Right cardiac atrium (tissue), 5 donors: ENCODE data around the gene ARAP1. TPM values are rescaled to one million over a fixed set of nuclear protein-coding genes. Genes with fewer than 3 reads are reported as not detected.

ENCODE experiments used
- ATAC-seq, 2 donors: fragments of 200-7000 bp; cut with Tn5 transposase; one replicate each; pipeline versions ENCODE4 v1.8.0 to v1.9.1; 2020; ENCODE audit warnings: moderate library complexity in 2 of 2, mild to moderate bottlenecking in 1 of 2
- DNase-seq, 3 donors: peaks; one replicate each; pipeline ENCODE4 v3.0.0-alpha.2; 2020
- H3K27ac ChIP-seq: one replicate; pipeline ENCODE4 v1.5.1; 2013; ENCODE audit warnings: mild to moderate bottlenecking, low read length, control low read depth, moderate library complexity
- H3K27me3 ChIP-seq: one replicate; pipeline ENCODE4 v1.6.1; 2013; ENCODE audit not compliant: control insufficient read depth, insufficient read depth
- H3K4me1 ChIP-seq: one replicate; pipeline ENCODE4 v1.6.1; 2013; ENCODE audit warnings: low read length; ENCODE audit not compliant: control insufficient read depth, insufficient read depth
- H3K4me3 ChIP-seq: one replicate; pipeline ENCODE4 v1.5.1; 2013; ENCODE audit warnings: low read length, control low read depth
- H3K9me3 ChIP-seq: one replicate; pipeline ENCODE4 v1.6.1; 2013; ENCODE audit warnings: low read length; ENCODE audit not compliant: control insufficient read depth
- WGBS: extraction: QIAGEN DNeasy Blood & Tissue Kit; methylation state at CpG from one replicate; pipeline ENCODE4 v1.1.7; 2013; 5-methylcytosine and 5-hydroxymethylcytosine counted together
- intact Hi-C, 4 donors: fragments of 100-400 bp; cut with DNase I; formaldehyde crosslinking; loops; one replicate each; pipeline versions ENCODE4 v1.11.0 to v1.14.0; 2022 to 2023
- polyA plus RNA-seq: library from polyadenylated mRNA; stranded (reverse); fragments of 200-250 nt; gene quantifications from one replicate; pipeline ENCODE4 v1.2.3, GENCODE V29; 2013
- total RNA-seq, 4 donors: library from RNA; stranded (reverse); fragmentation: NEBNext Ultra II Directional; extraction: Animal tissue kit (Norgen Biotek cat#: 25700); gene quantifications; one replicate each; pipeline ENCODE4 v1.2.1, GENCODE V29; 2021
- donor health status: healthy with polysubstance abuse.
- donor health status: DM: no; HTN: yes; CAD: no.
- donor health status: DM: no; HTN: no; CAD: no.
- donor health status: DM: no; HTN: yes; CAD: no; lungs with severe emphysema.
- donor health status: DM: yes; HTN: yes; CAD: no.

The ARAP1 gene
- total and polyA plus RNA-seq, 5 donors = 41.2 to 62.5 (median 57.5) TPM

DNA sequence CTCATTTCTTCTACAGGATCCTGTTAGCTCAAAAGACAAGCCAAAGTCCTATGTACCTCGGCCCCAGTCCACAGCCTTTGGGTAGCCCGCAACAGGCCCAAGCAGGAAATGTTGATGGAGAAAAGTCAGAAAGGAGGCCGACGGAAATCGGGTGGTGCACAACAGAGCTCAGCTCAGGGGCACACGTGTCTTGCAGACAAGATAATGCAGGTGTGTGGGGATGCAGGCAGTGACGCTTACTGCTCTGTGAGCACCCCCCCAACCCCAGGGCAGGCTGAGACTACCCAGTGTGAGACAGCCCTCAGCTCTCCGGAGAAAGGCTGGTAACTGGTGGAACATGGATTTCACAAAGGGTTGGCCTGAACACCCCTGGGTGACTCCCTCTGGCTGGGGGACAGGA is 73.7 kb downstream of the ARAP1 start:
- Histone ChIP-seq H3K9me3 (no peaks in the 10 kb centered on the region), H3K27ac (no peak overlapping the region), H3K4me3 (no peak overlapping the region), H3K27me3 (no peaks in the 10 kb centered on the region), H3K4me1 (no peaks in the 10 kb centered on the region)
- intact Hi-C loops = no loop called here
- DNase-seq = no peak
- WGBS = 65% methylated on average over 8 of the region's 8 CpGs
- ATAC-seq = no peak

DNA sequence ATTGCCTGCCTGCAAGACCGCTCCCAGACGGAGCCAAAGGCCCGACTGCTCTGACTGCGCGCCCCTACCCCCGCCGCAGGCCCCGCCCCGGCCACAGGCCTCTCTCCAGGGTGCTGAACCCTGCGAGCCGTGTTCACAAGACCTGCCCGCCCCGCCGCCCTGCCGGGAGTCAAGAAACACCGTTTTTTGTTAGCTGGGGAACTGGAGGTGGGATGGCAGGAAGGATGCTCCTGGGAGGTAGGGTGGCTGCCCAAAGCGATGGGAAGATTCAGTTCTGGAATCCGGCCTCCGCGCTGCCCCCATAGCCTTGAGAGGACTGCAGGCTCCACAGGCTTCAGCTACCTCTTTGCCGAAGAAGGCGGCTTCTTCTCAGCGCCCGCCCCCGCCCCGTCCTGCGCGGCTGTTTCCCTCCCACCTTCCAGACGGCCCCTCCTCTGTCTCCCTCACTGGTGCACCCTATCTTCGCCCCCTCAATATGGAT is 75.3 kb downstream of the ARAP1 start:
- H3K9me3 ChIP-seq = no peaks in the 10 kb centered on the region
- H3K27me3 ChIP-seq = no peaks in the 10 kb centered on the region
- no peaks in the 10 kb centered on the region for H3K4me1 ChIP-seq
- DNase-seq = peak; percentile 72 to 89 (median 88)
- peak; percentile 64 to 65 for ATAC-seq
- intact Hi-C loops = no loop called here
- H3K4me3 ChIP-seq = no peak overlapping the region
- WGBS = 2% methylated on average over 30 of the region's 30 CpGs
- H3K27ac ChIP-seq = no peak overlapping the region

DNA sequence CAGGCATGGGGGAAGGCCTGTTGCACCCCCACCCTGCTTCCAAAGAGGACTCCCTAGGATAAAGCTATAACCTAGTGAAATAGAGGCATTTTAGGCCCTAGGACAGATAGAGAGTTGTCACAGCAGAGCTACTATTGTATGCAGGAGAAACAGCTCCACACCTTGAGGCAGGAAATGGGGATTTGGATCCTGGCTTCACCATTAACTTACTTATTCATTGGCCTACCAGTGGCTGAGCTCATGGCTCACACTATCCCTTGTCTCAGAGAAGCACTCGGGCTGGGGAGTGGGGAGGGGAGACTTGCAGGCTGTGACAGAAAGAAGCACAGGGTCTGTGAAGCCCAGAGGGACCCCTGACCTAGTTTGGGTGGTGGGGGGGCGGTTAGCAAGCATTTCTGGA is 77.0 kb downstream of the ARAP1 start:
- no peak overlapping the region for H3K4me3 ChIP-seq
- no peaks in the 10 kb centered on the region for H3K4me1 ChIP-seq
- H3K27ac ChIP-seq = no peak overlapping the region
- intact Hi-C loops = no loop called here
- no peak for ATAC-seq
- no peaks in the 10 kb centered on the region for H3K9me3 ChIP-seq
- H3K27me3 ChIP-seq = no peaks in the 10 kb centered on the region
- no peak for DNase-seq
- 18% methylated on average over 2 of the region's 2 CpGs for WGBS

DNA sequence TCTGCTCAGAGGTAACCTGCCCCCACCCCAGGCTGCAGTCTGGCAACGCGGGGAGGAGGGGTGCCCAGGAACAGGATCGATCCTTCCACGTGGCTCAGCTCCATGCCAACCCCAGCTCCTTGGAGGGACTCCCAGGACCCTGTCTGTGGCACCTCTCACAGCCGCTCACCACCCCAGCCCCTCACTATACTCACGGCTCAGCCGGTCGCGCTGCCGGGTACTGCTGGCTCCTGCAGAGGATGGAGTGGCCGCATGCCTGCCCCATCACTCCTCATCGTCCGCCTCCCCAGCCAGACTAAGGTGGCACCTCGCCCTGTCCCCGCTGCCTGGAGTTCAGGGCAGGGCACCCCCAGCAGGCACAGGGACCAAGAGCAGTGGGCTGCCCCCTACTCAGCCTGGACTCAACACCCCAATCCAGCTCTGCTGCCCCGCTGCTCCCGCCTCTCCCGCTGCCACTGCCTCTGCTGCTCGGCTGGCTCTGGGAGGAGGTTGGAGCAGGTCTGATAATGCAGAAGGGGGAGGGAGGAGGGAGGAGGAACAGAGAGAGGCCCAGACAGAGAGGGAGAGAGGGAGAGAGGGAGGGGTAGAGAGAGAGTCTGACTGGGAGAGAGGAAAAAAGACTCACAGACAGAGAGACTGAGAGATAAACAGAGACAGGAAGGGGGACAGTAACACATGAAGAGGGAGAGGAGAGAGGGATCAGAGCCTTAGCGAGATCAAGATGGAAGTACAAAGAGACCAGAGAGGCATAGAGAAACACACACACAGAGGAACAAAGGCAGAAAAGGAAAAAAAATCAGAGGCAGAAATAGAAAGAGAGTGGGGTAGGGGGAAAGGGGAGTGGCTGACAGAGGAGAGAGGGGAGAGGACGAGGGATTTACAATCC is 78.0 kb downstream of the ARAP1 start, which contains the start of gene PDE2A:
TSS of gene PDE2A (minus strand) at position 480 of the 886 bp plus-strand sequence. CDS start at position 265, 215 bp downstream.
- intact Hi-C loops = no loop called here
- Histone ChIP-seq H3K4me3 (no peak within 1 kb of the TSS), H3K27ac (no peak within 1 kb of the TSS), H3K27me3 (no peaks in the 10 kb centered on the region), H3K9me3 (no peaks in the 10 kb centered on the region), H3K4me1 (no peaks in the 10 kb centered on the region)
- peak in 1 of 3 donors; percentile 53 for DNase-seq
- WGBS = 5% methylated on average over 21 of the region's 21 CpGs
- ATAC-seq = no peak

DNA sequence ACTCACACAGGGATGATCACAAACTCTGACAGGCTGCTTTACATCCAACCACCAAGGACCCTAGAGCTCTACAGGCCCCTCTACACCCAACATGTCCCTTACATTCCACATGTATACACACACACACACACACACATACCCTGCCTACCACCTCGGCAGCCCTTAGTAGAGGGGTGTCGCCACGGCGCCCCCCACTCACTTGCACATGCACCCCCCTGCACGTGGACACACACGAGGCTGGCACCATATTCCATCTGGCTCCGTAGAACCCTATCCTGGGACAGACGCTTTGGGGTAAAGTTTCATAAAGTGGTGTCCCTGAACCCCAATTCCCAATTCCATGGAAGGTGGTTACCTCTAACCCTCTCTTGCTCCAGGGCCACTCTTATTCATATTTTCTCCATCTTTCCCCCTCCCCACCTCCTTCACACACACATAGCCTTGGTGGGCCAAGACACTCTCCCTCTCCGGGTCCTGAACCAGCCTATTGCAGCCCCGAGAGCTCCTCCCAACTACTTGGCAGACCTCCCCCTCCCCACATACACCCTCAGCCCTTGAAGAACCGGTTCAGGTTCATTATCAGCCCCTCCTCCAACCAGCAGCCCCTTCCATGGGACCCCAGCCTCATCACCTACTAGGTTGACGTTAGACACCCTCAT is 78.8 kb downstream of the ARAP1 start:
- Histone ChIP-seq H3K27ac (no peak overlapping the region), H3K9me3 (no peaks in the 10 kb centered on the region), H3K4me1 (no peaks in the 10 kb centered on the region), H3K27me3 (no peaks in the 10 kb centered on the region), H3K4me3 (no peak overlapping the region)
- ATAC-seq (no peak), DNase-seq (peak in 1 of 3 donors; percentile 28)
- WGBS = 26% methylated on average over 12 of the region's 12 CpGs
- intact Hi-C loops = no loop called here

DNA sequence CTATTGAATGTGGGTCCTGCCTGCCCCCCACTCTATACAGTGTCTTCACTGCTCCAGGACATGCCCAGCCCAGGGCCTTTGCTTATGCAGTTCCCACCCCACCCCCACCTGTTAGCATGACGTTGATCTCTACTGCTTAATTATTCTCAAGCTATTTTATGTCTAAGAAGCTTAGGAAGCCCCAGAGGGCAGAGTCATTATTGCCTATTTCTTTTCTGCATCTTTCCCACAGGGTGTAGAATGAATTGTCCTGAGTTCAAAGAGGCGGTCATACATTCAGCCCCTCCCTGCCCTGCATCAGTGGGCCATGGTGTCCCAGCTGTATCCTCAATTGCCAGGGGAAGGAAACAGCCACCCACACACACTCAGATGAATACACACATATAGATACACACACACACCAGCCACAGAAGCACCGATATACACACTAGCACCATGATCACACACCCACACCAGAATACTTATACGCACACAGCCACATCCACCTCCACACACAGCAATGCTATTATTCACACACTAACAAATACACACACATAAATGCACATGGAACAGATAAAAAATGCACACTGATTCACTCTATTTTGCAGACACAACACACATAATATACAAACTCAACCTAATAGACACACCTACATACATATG is 79.5 kb downstream of the ARAP1 start:
- DNase-seq = no peak
- H3K27me3 ChIP-seq = no peaks in the 10 kb centered on the region
- ATAC-seq = no peak
- H3K4me1 ChIP-seq = no peaks in the 10 kb centered on the region
- 67% methylated on average over 4 of the region's 4 CpGs for WGBS
- no peaks in the 10 kb centered on the region for H3K9me3 ChIP-seq
- H3K27ac ChIP-seq = no peak overlapping the region
- intact Hi-C loops = no loop called here
- no peak overlapping the region for H3K4me3 ChIP-seq

DNA sequence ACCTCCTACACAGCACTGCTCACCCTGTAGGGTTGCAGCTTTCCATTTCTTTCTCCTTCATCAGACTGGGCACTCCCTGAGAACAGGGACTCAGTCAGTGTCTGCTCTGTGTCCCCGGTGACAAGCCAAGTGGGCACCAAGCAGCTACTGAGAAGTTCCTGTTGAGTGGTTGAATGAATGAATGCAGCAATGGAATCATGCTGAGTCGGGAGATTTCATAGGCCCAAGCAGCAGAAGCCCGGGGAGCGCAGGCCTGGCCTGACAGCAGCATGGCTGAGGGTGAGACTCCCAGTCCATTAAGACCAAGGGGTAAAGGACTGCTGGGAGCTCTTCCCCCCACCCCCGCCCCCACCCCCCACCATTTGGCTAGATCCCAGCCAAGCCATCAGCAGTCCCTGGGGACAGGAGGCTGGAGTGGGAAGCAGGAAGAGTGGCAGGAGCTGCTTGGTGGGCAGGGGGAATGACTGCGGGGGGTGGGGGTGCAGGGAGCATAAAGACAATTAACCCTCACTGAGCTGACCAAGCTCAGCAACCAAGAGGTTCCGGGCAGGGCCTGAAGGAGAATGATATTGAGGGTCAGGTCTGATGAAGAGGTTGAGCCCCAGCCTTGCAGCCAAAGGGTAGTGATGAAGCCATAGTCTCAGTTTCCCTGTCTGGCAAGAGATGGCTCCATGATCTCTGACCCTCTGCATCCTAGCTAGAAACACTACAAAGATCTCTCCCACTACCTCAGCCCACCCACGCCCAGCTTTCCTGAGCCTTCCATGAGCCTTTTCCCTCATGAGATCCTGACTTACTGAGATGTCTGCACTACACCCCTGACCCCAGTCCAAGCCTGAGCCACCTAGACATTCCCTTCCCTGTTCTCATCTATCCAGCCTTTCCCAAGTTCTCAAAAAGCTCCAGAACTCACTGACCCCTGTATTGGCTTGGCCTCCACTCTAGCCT is 80.8 kb downstream of the ARAP1 start:
- H3K4me1 ChIP-seq = no peaks in the 10 kb centered on the region
- H3K27ac ChIP-seq = no peak overlapping the region
- intact Hi-C loops = no loop called here
- ATAC-seq (no peak), DNase-seq (no peak)
- 46% methylated on average over 8 of the region's 8 CpGs for WGBS
- no peaks in the 10 kb centered on the region for H3K9me3 ChIP-seq
- no peaks in the 10 kb centered on the region for H3K27me3 ChIP-seq
- H3K4me3 ChIP-seq = no peak overlapping the region

DNA sequence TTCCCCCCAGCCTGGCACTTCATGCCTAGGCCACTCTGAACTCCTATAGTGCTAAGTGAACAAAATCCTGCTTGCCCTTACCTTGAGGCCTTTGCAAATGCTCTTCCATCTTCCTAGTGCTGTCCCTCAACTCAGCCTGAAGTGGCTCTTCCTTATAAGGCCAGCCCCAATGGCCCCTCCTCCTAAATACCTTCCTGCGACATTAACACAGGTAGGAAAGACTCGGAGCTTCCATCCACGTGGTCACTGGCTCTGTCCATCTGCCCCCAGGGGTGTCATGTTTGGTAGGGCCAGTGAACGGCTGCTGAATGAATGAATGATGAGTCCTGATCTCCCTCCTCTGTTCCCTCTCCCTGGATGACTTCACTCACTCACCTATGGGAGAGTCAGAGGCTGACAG is 82.2 kb downstream of the ARAP1 start:
- whole genome bisulfite sequencing = 53% methylated on average over 4 of the region's 4 CpGs
- DNase-seq (no peak), ATAC-seq (no peak)
- Histone ChIP-seq H3K27me3 (no peaks in the 10 kb centered on the region), H3K9me3 (no peaks in the 10 kb centered on the region), H3K27ac (no peak overlapping the region), H3K4me1 (no peaks in the 10 kb centered on the region), H3K4me3 (no peak overlapping the region)
- intact Hi-C loops = no loop called here

DNA sequence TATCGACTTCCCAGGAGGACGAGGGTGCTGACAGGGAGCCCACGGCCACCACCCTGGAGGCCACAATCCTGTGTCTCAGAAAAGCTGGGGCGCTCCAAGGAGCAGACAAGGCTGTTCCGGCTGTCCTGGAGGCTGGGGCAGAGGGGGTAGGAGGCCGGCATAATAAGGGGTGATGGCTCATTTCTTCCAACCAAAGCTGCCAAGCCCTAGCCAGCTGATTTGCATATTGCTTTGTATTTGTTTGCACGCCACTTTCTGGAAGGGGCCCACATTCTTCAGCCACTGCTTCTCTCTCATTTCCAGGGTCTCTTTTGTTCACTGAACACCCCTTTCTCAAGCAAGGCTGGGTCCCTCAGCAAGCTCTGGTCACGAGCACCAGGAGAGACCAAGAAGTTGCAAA is 82.7 kb downstream of the ARAP1 start:
- 44% methylated on average over 8 of the region's 8 CpGs for WGBS
- H3K27ac ChIP-seq = no peak overlapping the region
- no peak for ATAC-seq
- no peaks in the 10 kb centered on the region for H3K27me3 ChIP-seq
- peak in 1 of 3 donors; percentile 21 for DNase-seq
- H3K4me1 ChIP-seq = no peaks in the 10 kb centered on the region
- H3K4me3 ChIP-seq = no peak overlapping the region
- no peaks in the 10 kb centered on the region for H3K9me3 ChIP-seq
- intact Hi-C loops = no loop called here

DNA sequence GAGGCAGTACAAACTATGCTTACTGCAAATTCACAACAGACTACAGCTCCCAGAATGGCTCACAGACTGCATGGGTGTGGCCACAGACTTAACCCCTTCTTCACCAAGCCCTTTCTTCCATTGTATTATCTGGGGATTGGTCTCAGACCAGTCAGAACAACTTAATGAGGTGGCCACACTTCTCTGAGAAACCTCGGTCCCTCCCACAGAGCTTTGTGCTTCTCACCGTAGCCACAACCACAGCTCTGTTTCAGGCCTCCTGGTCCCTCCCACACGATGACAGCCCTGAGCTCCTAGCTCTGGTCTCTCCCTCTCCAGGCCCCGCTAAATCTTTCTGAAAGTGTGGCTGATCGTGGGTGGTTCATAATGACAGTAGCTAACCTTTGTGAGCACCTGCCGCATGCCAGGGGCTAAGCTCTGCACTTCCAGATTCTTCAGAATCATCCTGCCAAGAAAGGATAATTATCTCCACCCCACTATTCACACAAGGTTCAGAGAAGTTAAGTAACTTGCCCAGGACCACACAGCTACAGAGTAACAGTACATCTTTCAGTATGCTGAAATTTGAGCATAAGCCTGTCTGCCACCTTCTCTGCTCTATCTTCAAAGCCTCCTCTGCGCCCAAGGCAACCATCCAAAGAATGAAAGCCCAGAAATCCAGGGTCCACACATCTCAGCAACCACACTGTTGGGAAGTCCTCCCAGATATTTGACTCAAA is 83.4 kb downstream of the ARAP1 start:
- 53% methylated on average over 7 of the region's 7 CpGs for WGBS
- peak in 1 of 3 donors; percentile 2 for DNase-seq
- no peaks in the 10 kb centered on the region for H3K27me3 ChIP-seq
- no peak overlapping the region for H3K27ac ChIP-seq
- H3K4me3 ChIP-seq = no peak overlapping the region
- H3K9me3 ChIP-seq = no peaks in the 10 kb centered on the region
- intact Hi-C loops = no loop called here
- H3K4me1 ChIP-seq = no peaks in the 10 kb centered on the region
- no peak for ATAC-seq
